ENCODE measurements around the gene TUBA4B.

The TUBA4B gene

GRCh38 chr2:219272995-219273394 is 20.0 kb downstream of the TUBA4B start:
- TF ChIP-seq, protein P1, sequence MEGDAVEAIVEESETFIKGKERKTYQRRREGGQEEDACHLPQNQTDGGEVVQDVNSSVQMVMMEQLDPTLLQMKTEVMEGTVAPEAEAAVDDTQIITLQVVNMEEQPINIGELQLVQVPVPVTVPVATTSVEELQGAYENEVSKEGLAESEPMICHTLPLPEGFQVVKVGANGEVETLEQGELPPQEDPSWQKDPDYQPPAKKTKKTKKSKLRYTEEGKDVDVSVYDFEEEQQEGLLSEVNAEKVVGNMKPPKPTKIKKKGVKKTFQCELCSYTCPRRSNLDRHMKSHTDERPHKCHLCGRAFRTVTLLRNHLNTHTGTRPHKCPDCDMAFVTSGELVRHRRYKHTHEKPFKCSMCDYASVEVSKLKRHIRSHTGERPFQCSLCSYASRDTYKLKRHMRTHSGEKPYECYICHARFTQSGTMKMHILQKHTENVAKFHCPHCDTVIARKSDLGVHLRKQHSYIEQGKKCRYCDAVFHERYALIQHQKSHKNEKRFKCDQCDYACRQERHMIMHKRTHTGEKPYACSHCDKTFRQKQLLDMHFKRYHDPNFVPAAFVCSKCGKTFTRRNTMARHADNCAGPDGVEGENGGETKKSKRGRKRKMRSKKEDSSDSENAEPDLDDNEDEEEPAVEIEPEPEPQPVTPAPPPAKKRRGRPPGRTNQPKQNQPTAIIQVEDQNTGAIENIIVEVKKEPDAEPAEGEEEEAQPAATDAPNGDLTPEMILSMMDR (IDR thresholded peaks at IDR 0.05) = no peak
- no peak for TF ChIP-seq ZFX (IDR thresholded peaks at IDR 0.05; ENCODE audit: borderline replicate concordance)
- no peak overlapping the region for H3K27ac ChIP-seq

DNA sequence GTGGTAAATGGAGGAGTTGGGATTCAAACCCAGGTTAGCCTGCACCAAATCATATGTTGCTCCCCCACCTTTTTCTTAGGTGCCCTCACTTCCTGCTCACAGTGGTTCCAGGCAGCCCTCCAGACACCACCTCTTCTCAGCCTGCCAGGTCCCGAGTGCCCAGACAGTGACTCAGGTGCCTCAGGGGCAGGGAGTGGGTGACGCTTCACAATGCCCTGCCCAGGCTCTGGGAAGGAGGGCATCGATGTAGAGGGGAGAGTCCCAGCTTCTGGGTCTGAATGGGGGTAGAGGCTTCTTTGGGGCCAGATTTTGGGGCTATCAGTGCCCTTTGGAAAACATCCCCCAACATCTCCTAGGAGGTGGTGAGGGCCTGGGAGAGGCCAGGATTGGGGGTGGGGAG is 20.9 kb downstream of the TUBA4B start:
- no peak overlapping the region for H3K27ac ChIP-seq
- TF ChIP-seq ZFX (IDR thresholded peaks at IDR 0.05; ENCODE audit: borderline replicate concordance) = no peak
- TF ChIP-seq, protein P1 (IDR thresholded peaks at IDR 0.05) = no peak

DNA sequence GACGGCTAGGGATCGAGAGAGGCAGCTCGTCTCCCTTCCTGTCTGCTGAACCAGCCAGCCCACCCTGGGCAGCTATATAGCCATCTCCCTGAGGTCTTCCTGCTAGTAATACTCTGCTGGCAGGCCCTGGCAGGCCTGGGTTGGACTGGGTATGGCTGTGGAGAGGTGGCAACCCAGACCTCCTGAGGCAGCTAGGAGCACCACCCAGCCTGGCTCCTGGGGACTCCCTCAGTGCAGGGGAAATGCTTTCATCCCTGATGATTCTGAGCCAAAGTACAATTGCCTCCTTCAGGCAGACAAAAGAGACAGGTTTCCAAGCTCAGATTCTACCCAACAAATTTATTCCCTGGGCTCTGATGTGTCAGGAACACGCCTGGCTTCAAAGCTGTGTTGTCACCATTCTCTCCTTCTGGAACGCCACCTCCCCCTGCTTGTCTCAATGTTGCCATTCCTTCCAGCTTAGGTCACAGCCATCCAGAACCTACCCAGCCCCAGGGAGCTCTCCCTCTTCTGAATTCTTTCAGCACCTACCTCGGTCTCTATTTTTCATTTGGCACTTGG is 21.4 kb downstream of the TUBA4B start:
- H3K27ac ChIP-seq = no peak overlapping the region
- TF ChIP-seq, protein P1 (IDR thresholded peaks at IDR 0.05) = no peak
- TF ChIP-seq ZFX (IDR thresholded peaks at IDR 0.05; ENCODE audit: borderline replicate concordance) = no peak

- peak overlapping the region; percentile 74 for H3K27ac ChIP-seq
Observed at GRCh38 chr2:219277703-219278654, 24.9 kb downstream of the TUBA4B start.

DNA sequence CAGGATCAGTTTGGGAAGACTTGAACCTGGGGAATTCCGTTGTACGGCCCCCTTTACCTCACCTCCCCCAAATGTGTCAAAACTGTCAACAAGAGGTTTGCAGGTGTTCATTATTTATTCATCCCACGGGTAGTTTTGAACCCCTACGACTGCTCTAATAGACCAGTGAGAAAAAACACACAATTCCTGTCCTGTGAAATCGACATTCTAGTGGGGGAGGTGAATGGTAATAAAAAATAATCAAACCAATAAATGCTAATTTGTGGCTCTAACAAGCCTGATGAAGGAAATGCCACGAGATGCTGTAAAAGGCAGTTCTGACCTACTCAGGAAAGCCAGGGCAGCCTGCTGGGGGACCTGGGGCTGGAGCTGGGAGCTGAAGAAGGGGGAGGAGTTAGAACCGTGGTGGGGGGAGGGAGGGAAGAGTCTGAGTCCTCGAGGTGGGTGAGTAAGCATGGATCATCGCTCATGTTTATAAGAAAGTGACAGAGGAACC is 25.7 kb downstream of the TUBA4B start:
- no peak for TF ChIP-seq ZFX (IDR thresholded peaks at IDR 0.05; ENCODE audit: borderline replicate concordance)
- TF ChIP-seq, protein P1 (IDR thresholded peaks at IDR 0.05) = no peak
- peak overlapping the region; percentile 74 for H3K27ac ChIP-seq

More at GRCh38 chr2:219277703-219278654, 24.9 kb downstream of the TUBA4B start:
- no peak for TF ChIP-seq ZFX (IDR thresholded peaks at IDR 0.05; ENCODE audit: borderline replicate concordance)
- TF ChIP-seq, protein P1 (IDR thresholded peaks at IDR 0.05) = peak; percentile 98

- H3K27ac ChIP-seq = peak within 1 kb of the TSS; percentile 74
- TF ChIP-seq, protein P1 (IDR thresholded peaks at IDR 0.05) = no peak
- no peak for TF ChIP-seq ZFX (IDR thresholded peaks at IDR 0.05; ENCODE audit: borderline replicate concordance)
Observed at GRCh38 chr2:219279151-219279915, 26.3 kb downstream of the TUBA4B start, which contains the start of gene DNAJB2. Gene DNAJB2 (plus strand): TSS chr2:219279366. CDS start chr2:219279834, 468 bp downstream.

Data from 22Rv1 (cell line).